ELF-1 (cell line): ENCODE measurements around the gene GNAI3.
"Not testable (repeated sequence)": the region's sequence is repeated elsewhere in the genome, so short reads cannot be mapped to it uniquely, and the experiment has no call there.

Source experiments
- DNase-seq: peaks from one replicate; pipeline ENCODE4 v3.0.0-alpha.2; 2016; ENCODE audit warnings: low read depth, low spot score

Gene GNAI3

DNA sequence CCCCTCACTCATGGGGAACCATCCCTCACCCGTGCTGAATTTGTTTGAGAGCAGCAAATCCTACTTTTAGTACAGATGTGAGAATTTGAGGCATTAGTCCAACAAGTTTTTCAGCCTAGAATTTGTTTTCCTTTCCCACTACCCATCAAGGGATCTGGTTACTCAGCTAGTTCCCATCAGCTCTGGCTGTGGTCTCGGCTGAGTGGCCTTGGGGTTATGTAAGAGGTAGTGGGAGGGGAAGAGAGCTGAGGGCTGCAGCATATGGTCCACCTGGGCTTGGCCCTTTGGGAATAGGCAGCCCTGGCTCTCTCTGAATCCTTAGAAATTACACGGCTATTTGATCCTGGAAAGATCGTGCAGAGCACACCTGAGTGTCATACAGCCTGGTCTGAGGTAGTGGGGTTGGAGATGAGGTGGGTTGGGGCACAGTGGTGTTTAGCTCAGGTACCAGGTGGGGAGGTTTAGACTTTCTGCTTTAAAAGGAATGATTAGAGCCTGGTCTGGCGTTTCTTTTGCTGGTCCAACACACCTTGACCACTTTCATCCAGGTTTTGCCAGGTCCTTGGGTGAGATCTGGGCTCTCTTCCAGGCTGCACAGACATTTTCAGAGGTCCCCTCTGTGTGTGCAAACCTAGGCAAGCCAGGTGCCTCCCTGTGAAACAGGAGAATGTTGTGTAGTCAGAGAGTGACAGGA lies 111.7 kb downstream of the GNAI3 start:
- DNase-seq = no peak

- DNase-seq = not testable (repeated sequence)
These were observed 112.2 kb downstream of the GNAI3 start for GRCh38 chr1:109660691-109661026.

DNA sequence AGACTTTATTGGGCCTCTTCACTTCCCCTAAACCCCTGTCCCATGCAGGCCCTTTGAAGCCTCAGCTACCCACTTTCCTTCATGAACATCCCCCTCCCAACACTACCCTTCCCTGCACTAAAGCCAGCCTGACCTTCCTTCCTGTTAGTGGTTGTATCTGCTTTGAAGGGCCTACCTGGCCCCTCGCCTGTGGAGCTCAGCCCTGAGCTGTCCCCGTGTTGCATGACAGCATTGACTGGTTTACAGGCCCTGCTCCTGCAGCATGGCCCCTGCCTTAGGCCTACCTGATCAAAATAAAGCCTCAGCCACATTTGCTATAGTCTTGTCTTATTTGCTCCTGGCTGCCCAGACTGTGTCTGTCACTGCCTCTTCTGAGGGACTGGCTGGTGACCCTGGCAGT lies 113.0 kb downstream of the GNAI3 start:
- DNase-seq = no peak

DNA sequence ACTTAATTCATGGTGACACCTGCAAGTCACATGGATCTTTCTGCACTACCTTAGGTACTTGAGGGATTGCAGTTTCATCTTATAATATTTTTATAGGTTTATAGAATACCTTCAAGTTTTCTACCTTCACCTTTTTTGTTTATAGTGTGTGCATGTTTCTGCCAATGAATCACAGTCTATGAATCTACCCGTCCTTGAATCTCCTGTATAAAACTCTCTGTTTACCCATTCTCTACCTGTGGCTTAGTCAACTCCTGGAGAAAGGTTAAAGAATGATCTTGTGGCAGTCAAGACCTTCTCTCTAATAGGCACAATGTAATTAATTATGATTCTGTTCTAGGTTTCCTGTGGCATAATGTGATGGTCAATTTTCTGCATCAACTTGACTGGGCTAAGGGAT lies 116.3 kb downstream of the GNAI3 start:
- DNase-seq = no peak

DNA sequence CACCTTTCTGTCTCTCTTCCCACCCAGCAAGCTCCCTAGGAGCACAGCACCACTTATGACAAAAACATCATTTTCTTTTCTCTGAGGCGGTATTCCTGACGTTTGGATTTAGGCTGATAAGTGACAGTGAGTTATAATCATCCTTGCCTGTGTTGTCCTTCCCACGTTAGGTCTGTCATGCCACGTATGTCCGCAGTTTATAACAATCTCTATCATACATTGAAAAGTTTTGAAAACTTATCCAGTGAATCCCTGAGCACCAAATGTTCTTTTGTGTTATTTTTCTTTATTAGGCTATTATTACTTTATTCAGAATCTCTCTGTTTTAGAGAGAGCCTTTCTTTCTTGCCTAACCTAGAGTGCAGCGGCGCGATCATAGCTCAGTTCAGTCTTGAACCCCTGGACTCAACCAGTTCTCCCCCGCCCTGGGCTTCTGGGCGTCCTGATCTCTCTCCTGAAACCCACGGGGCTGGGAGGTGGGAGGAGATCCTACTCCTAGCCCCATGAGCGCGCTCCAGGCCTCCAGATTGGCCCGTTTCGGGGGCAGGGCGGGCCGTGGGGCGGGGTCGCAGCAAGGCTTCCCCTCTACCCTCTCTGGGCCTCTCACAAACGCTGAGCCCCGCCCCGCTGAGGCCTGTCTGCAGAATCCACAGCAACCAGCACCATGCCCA lies 119.2 kb downstream of the GNAI3 start, which contains the start of gene GSTM2:
Gene GSTM2 (plus strand): TSS at position 606 of the 671 bp plus-strand sequence. CDS start 59 bp downstream, at position 665.
- DNase-seq = peak; percentile 90
